ENCODE results near the gene SCRN2. TPM values are rescaled to one million over a fixed set of nuclear protein-coding genes. Genes with fewer than 3 reads are reported as not detected.

SCRN2 gene
- total RNA-seq, 1 donor from 2014 or later, result 29.8 TPM

DNA sequence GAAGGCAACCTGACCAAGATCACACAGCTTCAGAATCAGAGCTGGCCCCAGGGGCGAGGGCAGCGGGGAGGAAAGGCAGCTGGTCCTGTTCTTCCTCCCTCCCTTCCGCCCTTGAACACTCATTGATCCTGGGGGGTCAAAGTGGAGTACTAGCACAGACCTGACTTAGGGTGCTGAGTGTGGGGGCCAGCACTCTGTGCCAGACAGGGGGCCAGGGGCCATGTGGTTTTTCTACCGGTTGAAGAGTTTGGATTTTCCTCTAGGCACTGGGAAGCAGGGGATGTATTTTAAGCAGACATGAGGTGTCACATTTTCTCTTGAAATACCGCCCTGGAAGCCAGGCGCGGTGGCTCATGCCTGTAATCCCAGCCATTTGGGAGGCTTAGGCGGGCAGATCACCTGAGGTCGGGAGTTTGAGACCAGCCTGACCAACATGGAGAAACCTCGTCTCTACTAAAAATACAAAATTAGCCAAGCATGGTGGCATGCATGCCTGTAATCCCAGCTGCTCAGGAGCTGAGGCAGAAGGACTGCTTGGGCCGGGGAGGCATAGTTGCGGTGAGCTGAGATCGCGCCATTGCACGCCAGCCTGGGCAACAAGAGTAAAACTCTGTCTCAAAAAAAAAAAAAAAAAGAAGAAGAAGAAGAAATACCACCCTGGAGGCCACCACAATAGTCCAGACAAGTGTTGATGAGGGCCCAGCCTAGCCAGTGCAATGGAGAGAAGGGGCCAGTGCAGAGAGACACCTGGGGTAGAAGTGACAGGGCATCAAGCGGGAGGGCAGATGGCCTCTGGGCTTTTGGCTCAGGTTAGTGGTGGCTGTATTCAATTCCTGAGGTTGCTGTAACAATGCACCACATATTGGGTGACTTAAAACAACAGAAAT lies 34.8 kb downstream of the SCRN2 start:
- H3K27ac ChIP-seq, result no peak overlapping the region
- Mint-ChIP-seq H3K27me3 (ENCODE audit: insufficient read depth, low read depth) (peaks cover 20% of the 10 kb centered on the region), H3K36me3 (no peaks in the 10 kb centered on the region), H3K4me3 (no peak overlapping the region), H3K9me3 (no peaks in the 10 kb centered on the region), H3K27ac (no peak overlapping the region), H3K4me1 (peaks cover 7% of the 10 kb centered on the region)
- no peaks in the 10 kb centered on the region for H3K79me2 ChIP-seq (ENCODE audit: low read depth)
- no peak overlapping the region for H3K4me2 ChIP-seq
- H2AFZ ChIP-seq (replicated peaks), result no peak overlapping the region
- no peak overlapping the region for H3K4me3 ChIP-seq
- no peaks in the 10 kb centered on the region for H4K20me1 ChIP-seq (ENCODE audit: low read depth)
- no peak for DNase-seq (ENCODE audit: low spot score)
- no peaks in the 10 kb centered on the region for H3K4me1 ChIP-seq
- H3K9ac ChIP-seq, result no peak overlapping the region
- H3K36me3 ChIP-seq, result no peaks in the 10 kb centered on the region
- H3F3A ChIP-seq (ENCODE audit: low read depth), result no peaks in the 10 kb centered on the region
- TF ChIP-seq EZH2 (IDR thresholded peaks at IDR 0.05) (no peak), EZH2phosphoT487 (IDR thresholded peaks at IDR 0.05) (no peak)
- TF ChIP-seq, protein P1, sequence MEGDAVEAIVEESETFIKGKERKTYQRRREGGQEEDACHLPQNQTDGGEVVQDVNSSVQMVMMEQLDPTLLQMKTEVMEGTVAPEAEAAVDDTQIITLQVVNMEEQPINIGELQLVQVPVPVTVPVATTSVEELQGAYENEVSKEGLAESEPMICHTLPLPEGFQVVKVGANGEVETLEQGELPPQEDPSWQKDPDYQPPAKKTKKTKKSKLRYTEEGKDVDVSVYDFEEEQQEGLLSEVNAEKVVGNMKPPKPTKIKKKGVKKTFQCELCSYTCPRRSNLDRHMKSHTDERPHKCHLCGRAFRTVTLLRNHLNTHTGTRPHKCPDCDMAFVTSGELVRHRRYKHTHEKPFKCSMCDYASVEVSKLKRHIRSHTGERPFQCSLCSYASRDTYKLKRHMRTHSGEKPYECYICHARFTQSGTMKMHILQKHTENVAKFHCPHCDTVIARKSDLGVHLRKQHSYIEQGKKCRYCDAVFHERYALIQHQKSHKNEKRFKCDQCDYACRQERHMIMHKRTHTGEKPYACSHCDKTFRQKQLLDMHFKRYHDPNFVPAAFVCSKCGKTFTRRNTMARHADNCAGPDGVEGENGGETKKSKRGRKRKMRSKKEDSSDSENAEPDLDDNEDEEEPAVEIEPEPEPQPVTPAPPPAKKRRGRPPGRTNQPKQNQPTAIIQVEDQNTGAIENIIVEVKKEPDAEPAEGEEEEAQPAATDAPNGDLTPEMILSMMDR (IDR thresholded peaks at IDR 0.05), result no peak
- H3K27me3 ChIP-seq, result peaks cover 7% of the 10 kb centered on the region
- H3K9me3 ChIP-seq (ENCODE audit: low read depth), result no peaks in the 10 kb centered on the region

DNA sequence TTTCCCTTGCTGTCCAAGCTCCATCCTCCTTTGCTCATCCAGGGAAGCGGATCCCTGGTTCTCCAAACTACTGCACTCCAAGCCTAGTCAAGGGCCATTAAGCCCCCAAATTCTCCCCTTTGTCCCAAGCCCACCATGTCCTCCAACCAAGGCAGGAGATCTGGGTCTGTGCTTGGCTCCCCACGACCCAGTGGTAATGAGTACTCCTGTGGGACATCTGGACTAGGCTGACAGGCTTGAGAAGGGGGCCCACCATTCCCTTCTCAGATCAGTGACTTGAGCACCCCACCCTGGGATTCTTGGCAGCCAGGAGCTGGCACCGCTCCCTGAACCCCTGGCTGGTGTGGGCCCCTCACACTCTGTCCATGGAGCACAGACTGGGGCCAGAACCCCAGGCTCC lies 36.6 kb downstream of the SCRN2 start:
- Mint-ChIP-seq H3K4me3 (no peak overlapping the region), H3K27ac (no peak overlapping the region), H3K4me1 (no peaks in the 10 kb centered on the region), H3K27me3 (ENCODE audit: insufficient read depth, low read depth) (peaks cover 24% of the 10 kb centered on the region), H3K9me3 (no peaks in the 10 kb centered on the region), H3K36me3 (no peaks in the 10 kb centered on the region)
- Histone ChIP-seq H3K79me2 (ENCODE audit: low read depth) (no peaks in the 10 kb centered on the region), H3K36me3 (no peaks in the 10 kb centered on the region), H3K9ac (no peak overlapping the region), H3K27ac (no peak overlapping the region), H2AFZ (replicated peaks) (no peak overlapping the region), H3K4me3 (no peak overlapping the region), H3K27me3 (peaks cover 20% of the 10 kb centered on the region), H3F3A (ENCODE audit: low read depth) (no peaks in the 10 kb centered on the region), H3K4me2 (no peak overlapping the region), H3K4me1 (no peaks in the 10 kb centered on the region), H4K20me1 (ENCODE audit: low read depth) (no peaks in the 10 kb centered on the region), H3K9me3 (ENCODE audit: low read depth) (no peaks in the 10 kb centered on the region)
- no peak for DNase-seq (ENCODE audit: low spot score)
- TF ChIP-seq EZH2phosphoT487 (IDR thresholded peaks at IDR 0.05), result no peak
- TF ChIP-seq, protein P1 (IDR thresholded peaks at IDR 0.05), result no peak
- no peak for TF ChIP-seq EZH2 (IDR thresholded peaks at IDR 0.05)

DNA sequence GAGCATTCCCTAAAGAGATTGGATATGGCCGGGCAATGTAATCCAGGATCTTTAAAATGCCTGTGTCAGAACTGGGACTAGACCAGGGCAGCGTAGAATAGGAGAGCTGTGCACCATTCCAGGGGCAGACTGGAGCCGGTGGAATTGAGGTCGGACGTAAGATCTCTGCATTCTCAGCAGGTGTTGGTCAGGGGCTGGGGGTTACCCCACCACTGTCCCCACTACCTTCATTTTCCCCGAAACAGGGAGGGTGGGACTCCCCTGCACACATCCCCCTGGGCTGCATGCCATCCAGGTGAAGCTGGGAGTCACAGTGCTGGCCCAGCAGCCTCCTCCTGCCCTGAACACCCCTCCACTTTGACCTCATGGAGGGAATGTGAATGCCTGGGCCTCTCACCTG lies 37.3 kb downstream of the SCRN2 start:
- H3K4me1 Mint-ChIP-seq, result no peaks in the 10 kb centered on the region
- no peak overlapping the region for H3K27ac ChIP-seq
- H3K36me3 Mint-ChIP-seq, result no peaks in the 10 kb centered on the region
- DNase-seq (ENCODE audit: low spot score), result no peak
- no peak overlapping the region for H3K4me3 Mint-ChIP-seq
- no peak overlapping the region for H3K4me3 ChIP-seq
- no peak overlapping the region for H2AFZ ChIP-seq (replicated peaks)
- no peaks in the 10 kb centered on the region for H3K79me2 ChIP-seq (ENCODE audit: low read depth)
- no peak overlapping the region for H3K27ac Mint-ChIP-seq
- no peaks in the 10 kb centered on the region for H3K36me3 ChIP-seq
- H3K4me2 ChIP-seq, result no peak overlapping the region
- no peaks in the 10 kb centered on the region for H3F3A ChIP-seq (ENCODE audit: low read depth)
- TF ChIP-seq EZH2phosphoT487 (IDR thresholded peaks at IDR 0.05) (no peak), EZH2 (IDR thresholded peaks at IDR 0.05) (no peak)
- H4K20me1 ChIP-seq (ENCODE audit: low read depth), result no peaks in the 10 kb centered on the region
- peaks cover 20% of the 10 kb centered on the region for H3K27me3 ChIP-seq
- H3K9me3 ChIP-seq (ENCODE audit: low read depth), result no peaks in the 10 kb centered on the region
- peaks cover 24% of the 10 kb centered on the region for H3K27me3 Mint-ChIP-seq (ENCODE audit: insufficient read depth, low read depth)
- H3K9ac ChIP-seq, result no peak overlapping the region
- H3K9me3 Mint-ChIP-seq, result no peaks in the 10 kb centered on the region
- H3K4me1 ChIP-seq, result no peaks in the 10 kb centered on the region

DNA sequence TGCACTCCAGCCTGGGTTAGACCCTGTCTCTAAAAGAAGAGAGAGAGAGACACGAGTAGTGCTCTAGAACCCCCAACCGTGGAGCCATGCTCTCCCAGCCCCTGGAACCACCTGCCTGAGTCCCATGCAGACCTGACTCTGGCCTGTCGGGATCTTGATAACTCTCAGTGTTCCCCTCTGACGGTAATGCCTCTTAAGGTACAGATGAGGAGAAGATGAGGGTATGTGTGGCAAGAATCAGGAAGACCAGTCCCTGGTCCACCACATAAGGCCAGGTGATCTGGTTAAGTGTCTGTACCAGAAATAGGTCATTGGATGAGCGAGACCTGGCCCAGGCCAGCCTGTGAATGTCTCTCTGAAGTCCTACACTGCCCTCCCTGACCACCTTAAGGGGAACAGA lies 37.9 kb downstream of the SCRN2 start:
- H3K27me3 Mint-ChIP-seq (ENCODE audit: insufficient read depth, low read depth), result peaks cover 28% of the 10 kb centered on the region
- Histone ChIP-seq H3K4me1 (no peaks in the 10 kb centered on the region), H3K4me2 (no peak overlapping the region), H3K36me3 (no peaks in the 10 kb centered on the region), H3F3A (ENCODE audit: low read depth) (no peaks in the 10 kb centered on the region), H3K27ac (no peak overlapping the region), H4K20me1 (ENCODE audit: low read depth) (peaks cover under 1% of the 10 kb centered on the region), H3K27me3 (peaks cover 20% of the 10 kb centered on the region), H3K4me3 (no peak overlapping the region), H2AFZ (replicated peaks) (no peak overlapping the region), H3K79me2 (ENCODE audit: low read depth) (no peaks in the 10 kb centered on the region), H3K9ac (no peak overlapping the region), H3K9me3 (ENCODE audit: low read depth) (no peaks in the 10 kb centered on the region)
- H3K4me1 Mint-ChIP-seq, result no peaks in the 10 kb centered on the region
- no peak for DNase-seq (ENCODE audit: low spot score)
- no peak overlapping the region for H3K27ac Mint-ChIP-seq
- no peak for TF ChIP-seq EZH2phosphoT487 (IDR thresholded peaks at IDR 0.05)
- TF ChIP-seq, protein P1 (IDR thresholded peaks at IDR 0.05), result no peak
- no peak for TF ChIP-seq EZH2 (IDR thresholded peaks at IDR 0.05)
- H3K9me3 Mint-ChIP-seq, result no peaks in the 10 kb centered on the region
- no peak overlapping the region for H3K4me3 Mint-ChIP-seq
- no peaks in the 10 kb centered on the region for H3K36me3 Mint-ChIP-seq
